Neuronal stem cell (in vitro differentiated cells): ENCODE data around the gene CCDC3. TPM values are rescaled to one million over a fixed set of nuclear protein-coding genes. Genes with fewer than 3 reads are reported as not detected.

Experiments
- DNase-seq: peaks from one replicate; pipeline ENCODE4 v3.0.0-alpha.2; 2013; ENCODE audit warnings: low spot score
- H2AFZ ChIP-seq: one replicate; pipeline ENCODE4 v1.6.1; 2013; ENCODE audit warnings: mild to moderate bottlenecking, low read length, inconsistent platforms
- H2AK5ac ChIP-seq: 2 replicates; pipeline ENCODE4 v1.6.1; 2013; ENCODE audit warnings: low read depth, mild to moderate bottlenecking, inconsistent platforms, low read length, moderate library complexity, mixed read lengths
- H2BK120ac ChIP-seq: 2 replicates; pipeline ENCODE4 v1.6.1; 2013; ENCODE audit warnings: low read depth, mild to moderate bottlenecking, inconsistent platforms, low read length, moderate library complexity, mixed read lengths
- H2BK12ac ChIP-seq: one replicate; pipeline ENCODE4 v1.6.1; 2013; ENCODE audit warnings: low read length, inconsistent platforms
- H2BK15ac ChIP-seq: 2 replicates; pipeline ENCODE4 v1.6.1; 2013; ENCODE audit warnings: mild to moderate bottlenecking, low read length, inconsistent platforms, mixed read lengths
- H2BK5ac ChIP-seq: one replicate; pipeline ENCODE4 v1.6.1; 2013; ENCODE audit warnings: inconsistent platforms, mild to moderate bottlenecking, low read length, moderate library complexity
- H3K14ac ChIP-seq: one replicate; pipeline ENCODE4 v1.6.1; 2013; ENCODE audit warnings: low read length, inconsistent platforms
- H3K18ac ChIP-seq: 2 replicates; pipeline ENCODE4 v1.6.1; 2013; ENCODE audit warnings: low read length, inconsistent platforms
- H3K23ac ChIP-seq: 2 replicates; pipeline ENCODE4 v1.6.1; 2013; ENCODE audit warnings: low read depth, mild to moderate bottlenecking, mixed read lengths, low read length, inconsistent platforms; ENCODE audit not compliant: poor library complexity
- H3K27ac ChIP-seq: replicated peaks from 3 replicates; pipeline ENCODE4 v1.5.1; 2013; ENCODE audit warnings: low read length, inconsistent platforms
- H3K27me3 ChIP-seq, 3 experiments: 2 replicates each; pipeline ENCODE4 v1.6.1; 2013; ENCODE audit warnings: low read length in 3 of 3, mild to moderate bottlenecking in 2 of 3, inconsistent platforms in 1 of 3, low read depth in 1 of 3, mixed read lengths in 1 of 3, moderate library complexity in 1 of 3; ENCODE audit not compliant: control insufficient read depth in 3 of 3, insufficient read depth in 3 of 3
- H3K36me3 ChIP-seq, 2 donors: replicated peaks in 1 of 2; 2 replicates each; pipeline ENCODE4 v1.6.1; 2013; ENCODE audit warnings: low read length in 2 of 2; ENCODE audit not compliant: control insufficient read depth in 2 of 2, insufficient read depth in 2 of 2
- H3K4ac ChIP-seq: 2 replicates; pipeline ENCODE4 v1.6.1; 2013; ENCODE audit warnings: inconsistent platforms, mild to moderate bottlenecking, low read length, moderate library complexity
- H3K4me1 ChIP-seq, 2 donors: 1 replicate in 1 of 2; 2 replicates in 1 of 2; pipeline ENCODE4 v1.6.1; 2013; ENCODE audit warnings: low read length in 2 of 2, low read depth in 1 of 2; ENCODE audit not compliant: control insufficient read depth in 2 of 2, insufficient read depth in 1 of 2
- H3K4me2 ChIP-seq: one replicate; pipeline ENCODE4 v1.6.1; 2013; ENCODE audit warnings: mild to moderate bottlenecking, low read length, inconsistent platforms; ENCODE audit not compliant: insufficient read depth, poor library complexity, severe bottlenecking
- H3K4me3 ChIP-seq, 2 donors: 2 replicates each; pipeline ENCODE4 v1.5.1; 2013; ENCODE audit warnings: low read length in 2 of 2, mild to moderate bottlenecking in 2 of 2, inconsistent platforms in 1 of 2, moderate library complexity in 1 of 2
- H3K79me1 ChIP-seq: one replicate; pipeline ENCODE4 v1.6.1; 2013; ENCODE audit warnings: low read depth, mild to moderate bottlenecking, inconsistent platforms, low read length, moderate library complexity
- H3K9ac ChIP-seq: one replicate; pipeline ENCODE4 v1.6.1; 2013; ENCODE audit warnings: mild to moderate bottlenecking, low read depth, low read length, inconsistent platforms; ENCODE audit not compliant: poor library complexity
- H3K9me3 ChIP-seq, 2 donors: replicated peaks in 1 of 2; 2 replicates each; pipeline versions ENCODE3 to v1.6.1; 2013; ENCODE audit warnings: low read length in 2 of 2, mild to moderate bottlenecking in 2 of 2, inconsistent platforms in 1 of 2, low read depth in 1 of 2, mixed read lengths in 1 of 2, moderate library complexity in 1 of 2; ENCODE audit not compliant: control insufficient read depth in 2 of 2, insufficient read depth in 1 of 2
- H4K8ac ChIP-seq: one replicate; pipeline ENCODE4 v1.6.1; 2013; ENCODE audit warnings: low read depth, mild to moderate bottlenecking, inconsistent platforms, low read length, moderate library complexity
- H4K91ac ChIP-seq: one replicate; pipeline ENCODE4 v1.6.1; 2013; ENCODE audit warnings: low read length, low read depth, mild to moderate bottlenecking, inconsistent platforms; ENCODE audit not compliant: poor library complexity
- WGBS, 2 donors: extraction: QIAGEN DNeasy Blood & Tissue Kit; methylation state at CpG; one replicate each; pipeline ENCODE4 v1.1.7; 2013; ENCODE audit warnings: missing lambda C conversion rate in 2 of 2, mixed read lengths in 1 of 2; ENCODE audit not compliant: insufficient read length in 2 of 2, insufficient replicate concordance in 1 of 2; ENCODE audit errors: extremely low coverage in 2 of 2; 5-methylcytosine and 5-hydroxymethylcytosine counted together
- small RNA-seq: library from polyadenylated mRNA; stranded (forward); fragments of <200 nt; extraction: miRNeasy Mini kit (QIAGEN cat#:217004); gene quantifications from one replicate; pipeline ENCODE3, GENCODE V24; 2013; ENCODE audit not compliant: insufficient read depth

The CCDC3 gene

GRCh38 chr10:12846718-12847117, 154.8 kb downstream of the CCDC3 start:
- Histone ChIP-seq H3K9me3 (no peaks in the 10 kb centered on the region), H3K23ac (no peak overlapping the region), H4K8ac (no peak overlapping the region), H3K4me3 (no peak overlapping the region), H3K18ac (no peak overlapping the region), H3K4me2 (no peak overlapping the region), H3K27ac (no peak overlapping the region), H2BK12ac (no peak overlapping the region), H4K91ac (no peak overlapping the region), H3K14ac (no peak overlapping the region), H3K4me1 (peaks cover 0 to 9% of the 10 kb centered on the region in 2 donors), H2BK15ac (no peak overlapping the region), H3K36me3 (no peaks in the 10 kb centered on the region), H3K79me1 (no peaks in the 10 kb centered on the region), H2BK5ac (no peak overlapping the region), H2AFZ (no peak overlapping the region), H3K27me3 (no peaks in the 10 kb centered on the region), H3K9ac (no peak overlapping the region), H2AK5ac (no peak overlapping the region), H2BK120ac (no peak overlapping the region), H3K4ac (no peak overlapping the region)
- WGBS, 2 donors: no CpG with 5 or more reads among the region's 1 CpG
- DNase-seq: no peak

Small RNA genes lying within 50 kb of the gene (small RNA-seq; reads per million reads assigned to genes)
- not detected for gene RNA5SP300
